Measurements from ENCODE around the gene LRRC75A. TPM values are rescaled to one million over a fixed set of nuclear protein-coding genes. Genes with fewer than 3 reads are reported as not detected.

LRRC75A gene
- total RNA-seq, 1 donor from 2014 or later = 1.8 TPM

GRCh38 chr17:16439303-16439791 lies 52.6 kb downstream of the LRRC75A start:
- H3K36me3 Mint-ChIP-seq (ENCODE audit: unreplicated experiment) = peaks cover 20% of the 10 kb centered on the region
- peak overlapping the region; percentile 97 for H3K27ac Mint-ChIP-seq (ENCODE audit: unreplicated experiment)
- no peaks in the 10 kb centered on the region for H3K9me3 Mint-ChIP-seq (ENCODE audit: unreplicated experiment)
- no peak for TF ChIP-seq CTCF (IDR thresholded peaks at IDR 0.05)
- H3K4me1 Mint-ChIP-seq (ENCODE audit: unreplicated experiment) = peaks cover 41% of the 10 kb centered on the region
- no peak for DNase-seq (ENCODE audit: extremely low spot score, unreplicated experiment)
- H3K4me3 Mint-ChIP-seq (ENCODE audit: unreplicated experiment) = peak overlapping the region; percentile 99
- no peaks in the 10 kb centered on the region for H3K27me3 Mint-ChIP-seq (ENCODE audit: unreplicated experiment)

- peak overlapping the region; percentile 97 for H3K27ac Mint-ChIP-seq (ENCODE audit: unreplicated experiment)
- peaks cover 36% of the 10 kb centered on the region for H3K4me1 Mint-ChIP-seq (ENCODE audit: unreplicated experiment)
- H3K27me3 Mint-ChIP-seq (ENCODE audit: unreplicated experiment) = no peaks in the 10 kb centered on the region
- no peaks in the 10 kb centered on the region for H3K9me3 Mint-ChIP-seq (ENCODE audit: unreplicated experiment)
- no peak for TF ChIP-seq CTCF (IDR thresholded peaks at IDR 0.05)
- H3K4me3 Mint-ChIP-seq (ENCODE audit: unreplicated experiment) = peak overlapping the region; percentile 99
- H3K36me3 Mint-ChIP-seq (ENCODE audit: unreplicated experiment) = peaks cover 17% of the 10 kb centered on the region
- DNase-seq (ENCODE audit: extremely low spot score, unreplicated experiment) = peak; percentile 98
Measured at GRCh38 chr17:16438557-16439302, 53.3 kb downstream of the LRRC75A start.

GRCh38 chr17:16438173-16438556 lies 53.8 kb downstream of the LRRC75A start:
- Mint-ChIP-seq H3K27me3 (ENCODE audit: unreplicated experiment) (no peaks in the 10 kb centered on the region), H3K4me3 (ENCODE audit: unreplicated experiment) (peak overlapping the region; percentile 99), H3K27ac (ENCODE audit: unreplicated experiment) (peak overlapping the region; percentile 97), H3K36me3 (ENCODE audit: unreplicated experiment) (peaks cover 17% of the 10 kb centered on the region), H3K4me1 (ENCODE audit: unreplicated experiment) (peaks cover 36% of the 10 kb centered on the region), H3K9me3 (ENCODE audit: unreplicated experiment) (no peaks in the 10 kb centered on the region)
- no peak for DNase-seq (ENCODE audit: extremely low spot score, unreplicated experiment)
- TF ChIP-seq CTCF (IDR thresholded peaks at IDR 0.05) = no peak

GRCh38 chr17:16437083-16437482 lies 54.9 kb downstream of the LRRC75A start:
- H3K9me3 Mint-ChIP-seq (ENCODE audit: unreplicated experiment) = no peaks in the 10 kb centered on the region
- no peak overlapping the region for H3K4me3 Mint-ChIP-seq (ENCODE audit: unreplicated experiment)
- H3K36me3 Mint-ChIP-seq (ENCODE audit: unreplicated experiment) = peaks cover 13% of the 10 kb centered on the region
- no peak for TF ChIP-seq CTCF (IDR thresholded peaks at IDR 0.05)
- H3K4me1 Mint-ChIP-seq (ENCODE audit: unreplicated experiment) = peaks cover 31% of the 10 kb centered on the region
- no peak for DNase-seq (ENCODE audit: extremely low spot score, unreplicated experiment)
- no peaks in the 10 kb centered on the region for H3K27me3 Mint-ChIP-seq (ENCODE audit: unreplicated experiment)
- H3K27ac Mint-ChIP-seq (ENCODE audit: unreplicated experiment) = no peak overlapping the region
